Bronchial epithelial cell (primary cell): ENCODE results near the gene OR52E2. TPM values are rescaled to one million over a fixed set of nuclear protein-coding genes. Genes with fewer than 3 reads are reported as not detected.

Source experiments
- DNase-seq: peaks from one replicate; pipeline ENCODE4 v3.0.0-alpha.2; 2010; ENCODE audit warnings: low read depth
- FAIRE-seq: peaks from 2 replicates; lab custom pipeline; 2011; peaks lifted over from hg19 to GRCh38; lab: Jason Lieb, UNC
- H3K27me3 ChIP-seq: 2 replicates; pipeline ENCODE4 v1.5.1; 2011; ENCODE audit warnings: low read length; ENCODE audit not compliant: control insufficient read depth, insufficient read depth
- H3K36me3 ChIP-seq: 2 replicates; pipeline ENCODE4 v1.5.1; 2011; ENCODE audit warnings: low read length; ENCODE audit not compliant: control insufficient read depth, insufficient read depth
- H3K4me3 ChIP-seq: 2 replicates; pipeline ENCODE4 v1.5.1; 2011; ENCODE audit warnings: mild to moderate bottlenecking, low read depth, low read length, control low read depth
- total RNA-seq: library from RNA; depleted of rRNA; stranded (reverse); fragments of >200 nt; gene quantifications from 2 replicates; pipeline ENCODE4 v1.2.1, GENCODE V29; 2014
- TF ChIP-seq, protein P1 (sequence below): IDR thresholded peaks from 2 replicates; pipeline ENCODE4 v1.5.1; 2011; ENCODE audit warnings: mild to moderate bottlenecking, moderate library complexity, low read length, control low read depth, inconsistent platforms; ENCODE audit not compliant: insufficient read depth, severe bottlenecking

Gene OR52E2
- total RNA-seq, 1 donor from 2014 or later = not detected

DNA sequence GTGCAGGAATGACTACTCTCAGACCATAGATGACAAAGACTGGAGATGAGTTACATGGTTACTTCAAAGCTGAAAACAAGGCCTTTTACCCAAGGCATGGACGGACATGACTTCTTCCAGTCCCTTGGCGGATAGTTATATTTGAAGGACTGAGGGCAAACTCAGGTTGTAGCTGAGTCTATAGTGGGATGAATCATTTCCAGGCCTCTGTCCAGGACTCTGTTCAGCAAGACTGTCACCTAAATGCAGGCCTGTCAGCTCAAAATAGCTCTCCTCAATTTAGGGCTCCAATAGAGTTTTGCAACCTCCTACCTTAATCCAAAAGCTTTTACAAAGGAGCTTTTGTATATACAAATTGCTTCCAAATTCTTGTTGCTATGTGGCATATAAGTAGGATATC, 37.4 kb downstream of the OR52E2 start:
- Histone ChIP-seq H3K4me3 (no peak overlapping the region), H3K27me3 (no peaks in the 10 kb centered on the region), H3K36me3 (no peaks in the 10 kb centered on the region)
- DNase-seq (no peak), FAIRE-seq (no peak)
- TF ChIP-seq, protein P1, sequence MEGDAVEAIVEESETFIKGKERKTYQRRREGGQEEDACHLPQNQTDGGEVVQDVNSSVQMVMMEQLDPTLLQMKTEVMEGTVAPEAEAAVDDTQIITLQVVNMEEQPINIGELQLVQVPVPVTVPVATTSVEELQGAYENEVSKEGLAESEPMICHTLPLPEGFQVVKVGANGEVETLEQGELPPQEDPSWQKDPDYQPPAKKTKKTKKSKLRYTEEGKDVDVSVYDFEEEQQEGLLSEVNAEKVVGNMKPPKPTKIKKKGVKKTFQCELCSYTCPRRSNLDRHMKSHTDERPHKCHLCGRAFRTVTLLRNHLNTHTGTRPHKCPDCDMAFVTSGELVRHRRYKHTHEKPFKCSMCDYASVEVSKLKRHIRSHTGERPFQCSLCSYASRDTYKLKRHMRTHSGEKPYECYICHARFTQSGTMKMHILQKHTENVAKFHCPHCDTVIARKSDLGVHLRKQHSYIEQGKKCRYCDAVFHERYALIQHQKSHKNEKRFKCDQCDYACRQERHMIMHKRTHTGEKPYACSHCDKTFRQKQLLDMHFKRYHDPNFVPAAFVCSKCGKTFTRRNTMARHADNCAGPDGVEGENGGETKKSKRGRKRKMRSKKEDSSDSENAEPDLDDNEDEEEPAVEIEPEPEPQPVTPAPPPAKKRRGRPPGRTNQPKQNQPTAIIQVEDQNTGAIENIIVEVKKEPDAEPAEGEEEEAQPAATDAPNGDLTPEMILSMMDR = no peak

DNA sequence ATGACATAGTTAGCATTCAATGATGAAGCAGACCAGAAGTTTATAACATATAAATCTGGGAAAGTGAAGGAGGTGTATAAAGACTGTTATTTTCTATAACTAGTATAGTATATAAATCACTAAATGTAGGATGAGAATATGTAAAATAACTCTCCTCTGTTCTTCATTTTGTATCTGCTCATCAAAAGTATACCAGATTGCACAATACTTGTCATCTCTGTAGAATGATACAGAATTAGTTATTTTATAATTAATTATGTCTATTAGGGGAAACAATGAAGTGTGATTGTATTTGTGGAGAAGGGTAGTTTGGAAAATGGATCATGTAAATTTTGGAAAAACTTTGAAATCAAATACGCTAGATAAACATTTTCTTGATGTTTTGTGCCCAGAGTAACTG, 46.4 kb downstream of the OR52E2 start:
- no peaks in the 10 kb centered on the region for H3K27me3 ChIP-seq
- no peaks in the 10 kb centered on the region for H3K36me3 ChIP-seq
- FAIRE-seq (no peak), DNase-seq (no peak)
- no peak overlapping the region for H3K4me3 ChIP-seq
- TF ChIP-seq, protein P1 = no peak

DNA sequence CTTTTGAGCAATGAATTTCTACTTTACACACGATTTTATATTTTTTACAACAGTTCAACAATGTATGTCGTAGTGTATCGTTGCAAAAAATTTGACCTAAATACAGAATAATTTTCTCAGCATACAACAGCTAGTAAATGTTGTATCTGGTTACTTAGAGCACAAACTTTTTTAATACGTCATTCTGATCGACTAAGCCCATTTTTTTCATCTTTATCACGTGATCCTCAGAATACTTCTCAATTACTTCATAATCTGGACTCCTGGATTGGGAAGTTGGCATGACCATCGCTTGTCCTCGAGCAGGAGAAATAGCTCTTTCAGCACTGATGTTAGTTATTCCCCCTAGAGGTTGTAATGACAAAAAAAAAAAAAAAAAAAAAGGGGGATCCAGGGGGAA, 48.2 kb downstream of the OR52E2 start:
- Histone ChIP-seq H3K4me3 (no peak overlapping the region), H3K36me3 (no peaks in the 10 kb centered on the region), H3K27me3 (no peaks in the 10 kb centered on the region)
- DNase-seq (no peak), FAIRE-seq (no peak)
- TF ChIP-seq, protein P1 = no peak

Other genes starting within 250 kb of the OR52E2 start
- not detected in 2 replicates for gene OR51F2, start 238.3 kb downstream of the OR52E2 start, total RNA-seq
- not detected in 2 replicates for gene OR51S1, start 210.4 kb downstream of the OR52E2 start, total RNA-seq
- not detected in 2 replicates for gene OR51T1, start 177.7 kb downstream of the OR52E2 start, total RNA-seq
- gene OR51A7, start 155.8 kb downstream of the OR52E2 start, total RNA-seq = not detected in 2 replicates
- not detected in 2 replicates for gene OR51G2, start 140.3 kb downstream of the OR52E2 start, total RNA-seq
- gene OR51G1, start 135.3 kb downstream of the OR52E2 start, total RNA-seq = not detected in 2 replicates
- not detected in 2 replicates for gene OR51A4, start 112.0 kb downstream of the OR52E2 start, total RNA-seq
- not detected in 2 replicates for gene OR51A2, start 103.9 kb downstream of the OR52E2 start, total RNA-seq
- gene OR51L1, start 64.8 kb downstream of the OR52E2 start, total RNA-seq = not detected in 2 replicates
- not detected in 2 replicates for gene OR52J3, start 13.1 kb downstream of the OR52E2 start, total RNA-seq
- not detected in 2 replicates for gene OR52E1, start 9.9 kb upstream of the OR52E2 start, total RNA-seq
- not detected in 2 replicates for gene OR52A5, start 78.7 kb upstream of the OR52E2 start, total RNA-seq
- gene OR52A1, start 95.1 kb upstream of the OR52E2 start, total RNA-seq = not detected in 2 replicates
- not detected in 2 replicates for gene OR51V1, start 141.1 kb upstream of the OR52E2 start, total RNA-seq
- gene HBB, start 167.4 kb upstream of the OR52E2 start, total RNA-seq = not detected in 2 replicates
- not detected in 2 replicates for gene HBD, start 174.9 kb upstream of the OR52E2 start, total RNA-seq
- not detected in 2 replicates for gene HBG1, start 190.2 kb upstream of the OR52E2 start, total RNA-seq
- gene HBG2, start 195.2 kb upstream of the OR52E2 start, total RNA-seq = not detected in 2 replicates
- gene HBE1, start 210.3 kb upstream of the OR52E2 start, total RNA-seq = not detected in 2 replicates
- gene OR51B4, start 242.3 kb upstream of the OR52E2 start, total RNA-seq = not detected in 2 replicates